Fibroblast of skin of right biceps (primary cell): ENCODE measurements around the gene KCNB1.

Experiments used
- DNase-seq: peaks from one replicate; pipeline ENCODE4 v3.0.0-alpha.2; 2013

KCNB1 gene

GRCh38 chr20:49405696-49406095 is 76.8 kb downstream of the KCNB1 start:
- no peak for DNase-seq

GRCh38 chr20:49405062-49405683 is 77.3 kb downstream of the KCNB1 start:
- no peak for DNase-seq

- DNase-seq: no peak
Observed at GRCh38 chr20:49404461-49404860, 78.0 kb downstream of the KCNB1 start.

- no peak for DNase-seq
Observed at GRCh38 chr20:49403911-49404310, 78.6 kb downstream of the KCNB1 start.

- no peak for DNase-seq
Observed at GRCh38 chr20:49403012-49403411, 79.5 kb downstream of the KCNB1 start.

- no peak for DNase-seq
Observed at GRCh38 chr20:49400904-49401303, 81.6 kb downstream of the KCNB1 start.

- DNase-seq: peak; percentile 34
Observed at GRCh38 chr20:49400410-49400809, 82.1 kb downstream of the KCNB1 start.

- peak; percentile 12 for DNase-seq
Observed at GRCh38 chr20:49399329-49399728, 83.1 kb downstream of the KCNB1 start.

GRCh38 chr20:49398401-49399144 is 83.9 kb downstream of the KCNB1 start:
- no peak for DNase-seq

GRCh38 chr20:49397525-49397924 is 84.9 kb downstream of the KCNB1 start:
- peak; percentile 28 for DNase-seq

- no peak for DNase-seq
Observed at GRCh38 chr20:49396230-49396629, 86.2 kb downstream of the KCNB1 start.

GRCh38 chr20:49395659-49396058 is 86.8 kb downstream of the KCNB1 start:
- DNase-seq: no peak

GRCh38 chr20:49395183-49395582 is 87.3 kb downstream of the KCNB1 start:
- no peak for DNase-seq

- DNase-seq: no peak
Observed at GRCh38 chr20:49394757-49395156, 87.7 kb downstream of the KCNB1 start.

- no peak for DNase-seq
Observed at GRCh38 chr20:49394264-49394663, 88.2 kb downstream of the KCNB1 start.

GRCh38 chr20:49393803-49394202 is 88.7 kb downstream of the KCNB1 start:
- no peak for DNase-seq

GRCh38 chr20:49392745-49393144 is 89.7 kb downstream of the KCNB1 start:
- DNase-seq: no peak

GRCh38 chr20:49391404-49392245 is 90.8 kb downstream of the KCNB1 start:
- DNase-seq: no peak

GRCh38 chr20:49389854-49390253 is 92.6 kb downstream of the KCNB1 start:
- no peak for DNase-seq

- no peak for DNase-seq
Observed at GRCh38 chr20:49388744-49389143, 93.7 kb downstream of the KCNB1 start.

- DNase-seq: no peak
Observed at GRCh38 chr20:49387581-49387939, 94.9 kb downstream of the KCNB1 start.

GRCh38 chr20:49386848-49387580 is 95.5 kb downstream of the KCNB1 start:
- no peak for DNase-seq

- DNase-seq: peak; percentile 23
Observed at GRCh38 chr20:49385465-49385864, 97.0 kb downstream of the KCNB1 start.
